IMR-90 (cell line): ENCODE measurements around the gene SLC2A13. TPM values are rescaled to one million over a fixed set of nuclear protein-coding genes. Genes with fewer than 3 reads are reported as not detected.

ENCODE experiments used
- ATAC-seq: fragments of 200-7000 bp; cut with Tn5 transposase; 2 replicates; pipeline ENCODE4 v1.9.1; 2020; ENCODE audit warnings: low read depth, mild to moderate bottlenecking, moderate library complexity
- BruUV-seq: library from RNA; stranded (reverse); fragments of 400-500 nt; replicated peaks from 2 replicates; lab custom pipeline; 2021; lab: Mats Ljungman, UMichigan
- CTCF ChIA-PET: fragments of 300-600 bp; formaldehyde crosslinking; extraction: SDS; loops from one replicate; lab custom pipeline; 2021; ENCODE audit warnings: antibody characterized with exemption; lab: Yijun Ruan, JAX
- POLR2A ChIA-PET: fragments of 300-600 bp; sonication (Branson Sonifier 250); formaldehyde crosslinking; loops from one replicate; lab custom pipeline; 2022; ENCODE audit warnings: antibody characterized with exemption; ENCODE audit not compliant: unreplicated experiment; lab: Charles Lee
- DNase-seq: peaks from one replicate; pipeline ENCODE4 v3.0.0; 2013
- H2AFZ ChIP-seq: replicated peaks from 2 replicates; pipeline ENCODE3; 2013; ENCODE audit warnings: low read length, mild to moderate bottlenecking; ENCODE audit not compliant: poor library complexity
- H2AK5ac ChIP-seq: 2 replicates; pipeline ENCODE4 v1.6.1; 2013; ENCODE audit warnings: low read depth, low read length, inconsistent platforms
- H2AK9ac ChIP-seq: replicated peaks from 2 replicates; pipeline ENCODE3; 2013; ENCODE audit warnings: mild to moderate bottlenecking, low read depth, low read length, moderate library complexity; ENCODE audit not compliant: poor library complexity
- H2BK120ac ChIP-seq: 2 replicates; pipeline ENCODE4 v1.6.1; 2013; ENCODE audit warnings: low read depth, low read length, inconsistent platforms
- H2BK15ac ChIP-seq: 3 replicates; pipeline ENCODE4 v1.6.1; 2013; ENCODE audit warnings: low read depth, low read length, inconsistent platforms
- H2BK20ac ChIP-seq: 2 replicates; pipeline ENCODE4 v1.6.1; 2013; ENCODE audit warnings: low read depth, mild to moderate bottlenecking, inconsistent platforms, low read length, moderate library complexity
- H2BK5ac ChIP-seq: 2 replicates; pipeline ENCODE4 v1.6.1; 2013; ENCODE audit warnings: mild to moderate bottlenecking, low read depth, low read length, inconsistent platforms; ENCODE audit not compliant: poor library complexity, severe bottlenecking
- H3K14ac ChIP-seq: replicated peaks from 2 replicates; pipeline ENCODE4 v1.6.1; 2013; ENCODE audit warnings: low read depth, low read length, inconsistent platforms
- H3K18ac ChIP-seq: 2 replicates; pipeline ENCODE4 v1.6.1; 2013; ENCODE audit warnings: low read depth, low read length, control low read depth
- H3K23ac ChIP-seq: 2 replicates; pipeline ENCODE4 v1.6.1; 2013; ENCODE audit warnings: low read depth, low read length, inconsistent platforms
- H3K27ac ChIP-seq: 2 replicates; pipeline ENCODE4 v1.5.1; 2013; ENCODE audit warnings: mild to moderate bottlenecking, control low read depth, low read length; ENCODE audit not compliant: insufficient read depth
- H3K27me3 ChIP-seq: 2 replicates; pipeline ENCODE4 v1.6.1; 2013; ENCODE audit warnings: low read length; ENCODE audit not compliant: control insufficient read depth, insufficient read depth
- H3K36me3 ChIP-seq: 2 replicates; pipeline ENCODE4 v1.6.1; 2013; ENCODE audit warnings: low read length, mixed read lengths; ENCODE audit not compliant: control insufficient read depth, insufficient read depth
- H3K4ac ChIP-seq: 2 replicates; pipeline ENCODE4 v1.6.1; 2013; ENCODE audit warnings: low read depth, low read length, inconsistent platforms
- H3K4me1 ChIP-seq: 2 replicates; pipeline ENCODE4 v1.6.1; 2013; ENCODE audit warnings: low read length, mixed read lengths; ENCODE audit not compliant: control insufficient read depth, insufficient read depth
- H3K4me2 ChIP-seq: 2 replicates; pipeline ENCODE4 v1.6.1; 2013; ENCODE audit warnings: low read depth, mild to moderate bottlenecking, control low read depth, low read length, moderate library complexity
- H3K4me3 ChIP-seq: 2 replicates; pipeline ENCODE4 v1.5.1; 2013; ENCODE audit warnings: low read depth, mild to moderate bottlenecking, control low read depth, low read length, moderate library complexity; ENCODE audit not compliant: insufficient read depth
- H3K56ac ChIP-seq: 2 replicates; pipeline ENCODE4 v1.6.1; 2013; ENCODE audit warnings: low read length, inconsistent platforms; ENCODE audit not compliant: insufficient read depth; ENCODE audit errors: extremely low read depth
- H3K79me1 ChIP-seq, 2 experiments: 2 replicates each; pipeline ENCODE4 v1.6.1; 2013; ENCODE audit warnings: low read length in 2 of 2, inconsistent platforms in 1 of 2, low read depth in 1 of 2
- H3K9ac ChIP-seq: 2 replicates; pipeline ENCODE4 v1.6.1; 2013; ENCODE audit warnings: low read depth, low read length, control low read depth
- H3K9me1 ChIP-seq: 2 replicates; pipeline ENCODE4 v1.6.1; 2013; ENCODE audit warnings: low read length, inconsistent platforms; ENCODE audit not compliant: insufficient read depth
- H3K9me3 ChIP-seq: 2 replicates; pipeline ENCODE4 v1.6.1; 2013; ENCODE audit warnings: low read length; ENCODE audit not compliant: control insufficient read depth, insufficient read depth
- H4K20me1 ChIP-seq: 2 replicates; pipeline ENCODE4 v1.6.1; 2013; ENCODE audit warnings: low read length, inconsistent platforms; ENCODE audit not compliant: insufficient read depth
- H4K5ac ChIP-seq: 2 replicates; pipeline ENCODE4 v1.6.1; 2013; ENCODE audit warnings: mild to moderate bottlenecking, low read depth, low read length, control low read depth
- H4K8ac ChIP-seq, 2 experiments: 2 replicates each; pipeline ENCODE4 v1.6.1; 2013; ENCODE audit warnings: low read depth in 2 of 2, low read length in 2 of 2, control low read depth in 1 of 2, inconsistent platforms in 1 of 2
- H4K91ac ChIP-seq: 2 replicates; pipeline ENCODE4 v1.6.1; 2013; ENCODE audit warnings: low read depth, low read length, inconsistent platforms; ENCODE audit not compliant: insufficient read depth
- BHLHE40 ChIP-seq: fragments of 150-350 bp; IDR thresholded peaks from 2 replicates; pipeline ENCODE4 v1.6.1; 2016; ENCODE audit warnings: mild to moderate bottlenecking, low read depth, low read length
- CEBPB ChIP-seq: IDR thresholded peaks from 2 replicates; pipeline ENCODE4 v1.6.1; 2012; ENCODE audit warnings: low read depth, low read length, improper control_type of control experiment
- CTCF ChIP-seq: conservative IDR thresholded peaks from 2 replicates; pipeline ENCODE4 v1.5.1; 2012; ENCODE audit warnings: mild to moderate bottlenecking, low read depth, low read length, improper control_type of control experiment
- FOS ChIP-seq: fragments of 150-350 bp; IDR thresholded peaks from 2 replicates; pipeline ENCODE4 v1.6.1; 2016; ENCODE audit warnings: low read depth, low read length
- MAFK ChIP-seq: IDR thresholded peaks from 2 replicates; pipeline ENCODE4 v1.6.1; 2012; ENCODE audit warnings: low read depth, low read length, improper control_type of control experiment
- MXI1 ChIP-seq: IDR thresholded peaks from 2 replicates; pipeline ENCODE4 v1.6.1; 2012; ENCODE audit warnings: low read depth, mild to moderate bottlenecking, low read length, moderate library complexity, borderline replicate concordance
- NFE2L2 ChIP-seq: fragments of 150-350 bp; IDR thresholded peaks from 2 replicates; pipeline ENCODE4 v1.6.1; 2016; ENCODE audit warnings: low read depth, mild to moderate bottlenecking, low read length
- POLR2A ChIP-seq: IDR thresholded peaks from 2 replicates; pipeline ENCODE4 v1.6.1; 2012; ENCODE audit warnings: mild to moderate bottlenecking, low read depth, low read length
- RAD21 ChIP-seq: IDR thresholded peaks from 2 replicates; pipeline ENCODE4 v1.6.1; 2012; ENCODE audit warnings: low read length, improper control_type of control experiment
- RCOR1 ChIP-seq: IDR thresholded peaks from 2 replicates; pipeline ENCODE4 v1.6.1; 2012; ENCODE audit warnings: mild to moderate bottlenecking, low read length, improper control_type of control experiment; ENCODE audit not compliant: insufficient replicate concordance
- SMC3 ChIP-seq: fragments of 150-350 bp; IDR thresholded peaks from 2 replicates; pipeline ENCODE4 v1.6.1; 2016; ENCODE audit warnings: low read depth, mild to moderate bottlenecking, antibody characterized with exemption, low read length, moderate library complexity
- WGBS, 2 experiments: methylation state at CpG; one replicate each; pipeline versions ENCODE4 v1.1.5 to v1.1.7; 2013; ENCODE audit warnings: missing lambda C conversion rate in 2 of 2; ENCODE audit not compliant: insufficient read length in 1 of 2; ENCODE audit errors: extremely low coverage in 2 of 2; 5-methylcytosine and 5-hydroxymethylcytosine counted together
- dilution Hi-C: fragments of 300-500 bp; cut with HindIII; formaldehyde crosslinking; loops from one replicate; pipeline ENCODE4 v1.14.3; 2018; ENCODE audit warnings: low sequenced_read_pairs; ENCODE audit not compliant: unreplicated experiment
- in situ Hi-C: fragments of 300-500 bp; cut with MboI; formaldehyde crosslinking; loops from 3 replicates; pipeline ENCODE4 v1.14.3; 2019; ENCODE audit warnings: low sequenced_read_pairs, inconsistent platforms, mixed read lengths
- intact Hi-C: fragments of 100-400 bp; cut with micrococcal nuclease; formaldehyde crosslinking; loops from 2 replicates; pipeline ENCODE4 v1.10.0; 2022
- polyA plus RNA-seq, 3 experiments: library from polyadenylated mRNA; depleted of rRNA; stranded (reverse); fragments of >200 nt; gene quantifications; 2 replicates each; pipeline ENCODE4 v1.2.3, GENCODE V29; 2012; ENCODE audit warnings: low replicate concordance in 1 of 3
- total RNA-seq: library from RNA; depleted of rRNA; stranded (reverse); fragments of >200 nt; gene quantifications from 2 replicates; pipeline ENCODE4 v1.2.3, GENCODE V29; 2012

The SLC2A13 gene
- total and polyA plus RNA-seq, 2 of the 4 experiments (the other 2 are of a cell fraction) = 1.5 to 3.9 TPM

- in situ Hi-C loops = loop anchor here (5.0 kb wide), 1 partner anchor 219 kb away; no protein-coding TSS in a partner anchor
- H3K9me3 ChIP-seq = no peaks in the 10 kb centered on the region
- CTCF ChIA-PET = no interaction called here
These were observed 119.2 kb downstream of the SLC2A13 start for GRCh38 chr12:39986674-39987073.

More at GRCh38 chr12:39986674-39987073, 119.2 kb downstream of the SLC2A13 start:
- no peak overlapping the region for H4K91ac ChIP-seq
- H4K20me1 ChIP-seq = no peaks in the 10 kb centered on the region
- H3K4me3 ChIP-seq = no peak overlapping the region
- no peak overlapping the region for H4K5ac ChIP-seq
- no peak overlapping the region for H4K8ac ChIP-seq
- no peak overlapping the region for H3K9ac ChIP-seq
- H3K23ac ChIP-seq = no peak overlapping the region
- WGBS, 2 experiments = no CpG with 5 or more reads among the region's 2 CpGs
- H3K56ac ChIP-seq = no peak overlapping the region
- no TSS peak for BruUV-seq
- H2BK20ac ChIP-seq = no peak overlapping the region
- H3K27ac ChIP-seq = no peak overlapping the region
- no peak overlapping the region for H2BK15ac ChIP-seq
- ATAC-seq (no peak), DNase-seq (no peak)
- no peaks in the 10 kb centered on the region for H3K36me3 ChIP-seq
- no peak overlapping the region for H2BK120ac ChIP-seq
- no peaks in the 10 kb centered on the region for H3K27me3 ChIP-seq
- intact Hi-C loops = no loop called here
- no peak overlapping the region for H3K4me2 ChIP-seq
- dilution Hi-C loops = no loop called here
- no peaks in the 10 kb centered on the region for H3K4me1 ChIP-seq
- TF ChIP-seq NFE2L2 (no peak), SMC3 (no peak), CTCF (no peak), FOS (no peak), RAD21 (no peak), BHLHE40 (no peak), MAFK (no peak), MXI1 (no peak), CEBPB (no peak), POLR2A (no peak), RCOR1 (no peak)
- H3K79me1 ChIP-seq = no peaks in the 10 kb centered on the region; a peak in 1 of 4 replicates
- no peak overlapping the region for H3K4ac ChIP-seq
- no peak overlapping the region for H2AFZ ChIP-seq
- H2AK9ac ChIP-seq = no peak overlapping the region
- H3K18ac ChIP-seq = no peak overlapping the region
- H2BK5ac ChIP-seq = no peak overlapping the region
- H2AK5ac ChIP-seq = no peak overlapping the region
- no peaks in the 10 kb centered on the region for H3K9me1 ChIP-seq
- POLR2A ChIA-PET = interaction anchor here (0.7 kb wide), 1 partner anchor 8 kb away, joined by 17 read pairs; no protein-coding TSS in a partner anchor
- no peak overlapping the region for H3K14ac ChIP-seq
